Measurements from ENCODE around the gene ALX3. TPM values are rescaled to one million over a fixed set of nuclear protein-coding genes. Genes with fewer than 3 reads are reported as not detected.

The ALX3 gene
- total RNA-seq, 3 donors from 2014 or later (not counting 1 experiment from before 2014, with no cell fraction given) = not detected

DNA sequence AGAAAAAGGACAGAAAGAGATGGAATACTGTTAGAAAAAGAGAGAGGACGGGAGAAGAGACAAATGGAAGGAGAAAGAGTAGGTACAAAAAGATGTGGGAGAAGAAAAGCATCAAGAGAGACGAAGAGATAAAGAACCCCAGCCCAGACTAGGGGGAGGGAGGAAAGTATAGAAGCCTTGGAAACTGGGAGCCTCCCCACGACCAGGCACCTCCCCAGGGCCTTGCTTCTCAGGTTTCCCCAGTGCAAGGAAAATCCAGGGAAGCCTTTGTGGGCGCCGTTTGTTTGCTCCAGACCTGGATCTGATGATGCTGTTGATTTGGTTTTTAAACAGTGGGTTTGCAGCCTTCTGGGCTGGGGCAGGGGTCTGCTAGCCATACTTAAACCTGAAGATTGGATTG, 15.2 kb upstream of the ALX3 start:
- Mint-ChIP-seq H3K9me3 (no peaks in the 10 kb centered on the region), H3K27ac (no peak overlapping the region), H3K27me3 (ENCODE audit: low read depth in 2 of 2) (peaks cover 38 to 67% of the 10 kb centered on the region in 2 donors), H3K4me3 (peak overlapping the region; percentile 18), H3K36me3 (no peaks in the 10 kb centered on the region), H3K4me1 (peaks cover 15 to 19% of the 10 kb centered on the region in 2 donors)
- H3K4me1 ChIP-seq (ENCODE audit: control insufficient read depth, insufficient read depth, low read length) = peaks cover 16% of the 10 kb centered on the region
- no peak overlapping the region for H3K4me3 ChIP-seq (ENCODE audit: low read length)
- TF ChIP-seq, protein P1, sequence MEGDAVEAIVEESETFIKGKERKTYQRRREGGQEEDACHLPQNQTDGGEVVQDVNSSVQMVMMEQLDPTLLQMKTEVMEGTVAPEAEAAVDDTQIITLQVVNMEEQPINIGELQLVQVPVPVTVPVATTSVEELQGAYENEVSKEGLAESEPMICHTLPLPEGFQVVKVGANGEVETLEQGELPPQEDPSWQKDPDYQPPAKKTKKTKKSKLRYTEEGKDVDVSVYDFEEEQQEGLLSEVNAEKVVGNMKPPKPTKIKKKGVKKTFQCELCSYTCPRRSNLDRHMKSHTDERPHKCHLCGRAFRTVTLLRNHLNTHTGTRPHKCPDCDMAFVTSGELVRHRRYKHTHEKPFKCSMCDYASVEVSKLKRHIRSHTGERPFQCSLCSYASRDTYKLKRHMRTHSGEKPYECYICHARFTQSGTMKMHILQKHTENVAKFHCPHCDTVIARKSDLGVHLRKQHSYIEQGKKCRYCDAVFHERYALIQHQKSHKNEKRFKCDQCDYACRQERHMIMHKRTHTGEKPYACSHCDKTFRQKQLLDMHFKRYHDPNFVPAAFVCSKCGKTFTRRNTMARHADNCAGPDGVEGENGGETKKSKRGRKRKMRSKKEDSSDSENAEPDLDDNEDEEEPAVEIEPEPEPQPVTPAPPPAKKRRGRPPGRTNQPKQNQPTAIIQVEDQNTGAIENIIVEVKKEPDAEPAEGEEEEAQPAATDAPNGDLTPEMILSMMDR (IDR thresholded peaks at IDR 0.05) = no peak
- peaks cover 21% of the 10 kb centered on the region for H3K27me3 ChIP-seq (ENCODE audit: control insufficient read depth, insufficient read depth, low read length)
- no peak for ATAC-seq
- no peaks in the 10 kb centered on the region for H3K9me3 ChIP-seq (ENCODE audit: control insufficient read depth, insufficient read depth, low read length)
- intact Hi-C loops (cut with micrococcal nuclease) = loop anchor here (10.0 kb wide), 1 partner anchor 379 kb away; no protein-coding TSS in a partner anchor
- 89% methylated on average over 5 of the region's 5 CpGs for WGBS (ENCODE audit: insufficient coverage)
- H3K27ac ChIP-seq (ENCODE audit: low read length) = no peak overlapping the region
- no peak for DNase-seq
- H3K36me3 ChIP-seq (ENCODE audit: control insufficient read depth, insufficient read depth, low read length) = no peaks in the 10 kb centered on the region

DNA sequence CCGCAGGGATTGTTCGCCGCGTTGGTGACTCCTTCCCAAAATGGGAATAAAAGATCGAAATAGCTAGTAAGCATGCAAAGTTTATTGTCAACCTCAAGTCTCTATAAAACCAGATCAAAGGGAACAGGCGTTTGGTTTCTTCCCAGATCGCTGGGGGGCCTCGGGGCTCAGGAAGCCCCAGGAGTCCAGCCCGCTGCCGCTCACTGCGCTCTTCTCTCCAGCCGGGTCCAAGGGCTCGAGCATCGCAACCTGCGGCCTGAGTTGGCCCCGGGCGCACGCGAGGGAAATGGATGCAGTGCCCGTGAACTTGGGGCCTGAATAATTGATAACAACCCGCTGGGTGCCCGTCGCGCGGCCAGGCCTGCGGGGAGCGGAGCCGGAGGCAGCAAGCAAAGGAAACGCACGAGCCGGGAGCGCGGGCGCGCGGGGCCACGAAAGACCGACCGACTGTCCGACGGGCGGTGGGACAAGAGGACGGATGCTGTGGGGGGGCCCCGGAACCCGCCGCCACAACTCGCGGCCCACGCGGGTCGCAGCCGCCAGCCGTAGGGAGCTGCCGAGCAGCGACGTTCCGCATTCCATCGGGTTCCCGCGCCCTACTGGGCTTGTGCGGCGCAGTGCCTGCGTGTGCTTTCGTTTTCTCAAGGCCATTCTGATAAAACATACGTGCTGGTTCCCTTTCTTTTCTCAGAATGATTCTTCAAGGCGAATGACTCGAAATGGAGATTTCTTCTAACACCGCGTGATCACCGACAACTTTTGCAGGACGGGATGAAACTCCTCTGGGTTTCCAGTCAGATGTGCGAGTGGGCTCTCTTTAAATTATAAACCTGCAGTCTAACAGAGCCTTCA, 14.0 kb upstream of the ALX3 start:
- intact Hi-C loops (cut with micrococcal nuclease) = loop anchor here (10.0 kb wide), 1 partner anchor 380 kb away; no protein-coding TSS in a partner anchor
- H3K9me3 Mint-ChIP-seq = no peaks in the 10 kb centered on the region
- peaks cover 15 to 19% of the 10 kb centered on the region in 2 donors for H3K4me1 Mint-ChIP-seq
- no peaks in the 10 kb centered on the region for H3K36me3 Mint-ChIP-seq
- H3K36me3 ChIP-seq (ENCODE audit: control insufficient read depth, insufficient read depth, low read length) = no peaks in the 10 kb centered on the region
- H3K27ac ChIP-seq (ENCODE audit: low read length) = no peak overlapping the region
- peaks cover 16% of the 10 kb centered on the region for H3K4me1 ChIP-seq (ENCODE audit: control insufficient read depth, insufficient read depth, low read length)
- H3K27ac Mint-ChIP-seq = no peak overlapping the region
- peak overlapping the region; percentile 39 for H3K4me3 ChIP-seq (ENCODE audit: low read length)
- DNase-seq = peak in 1 of 2 donors; percentile 54
- H3K4me3 Mint-ChIP-seq = peak overlapping the region; percentile 91
- H3K27me3 Mint-ChIP-seq (ENCODE audit: low read depth in 2 of 2) = peaks cover 40 to 69% of the 10 kb centered on the region in 2 donors
- TF ChIP-seq, protein P1 (IDR thresholded peaks at IDR 0.05) = no peak
- no peaks in the 10 kb centered on the region for H3K9me3 ChIP-seq (ENCODE audit: control insufficient read depth, insufficient read depth, low read length)
- WGBS (ENCODE audit: insufficient coverage) = under 1% methylated on average over 71 of the region's 72 CpGs
- H3K27me3 ChIP-seq (ENCODE audit: control insufficient read depth, insufficient read depth, low read length) = peaks cover 21% of the 10 kb centered on the region
- peak; percentile 44 to 59 (median 55) for ATAC-seq

DNA sequence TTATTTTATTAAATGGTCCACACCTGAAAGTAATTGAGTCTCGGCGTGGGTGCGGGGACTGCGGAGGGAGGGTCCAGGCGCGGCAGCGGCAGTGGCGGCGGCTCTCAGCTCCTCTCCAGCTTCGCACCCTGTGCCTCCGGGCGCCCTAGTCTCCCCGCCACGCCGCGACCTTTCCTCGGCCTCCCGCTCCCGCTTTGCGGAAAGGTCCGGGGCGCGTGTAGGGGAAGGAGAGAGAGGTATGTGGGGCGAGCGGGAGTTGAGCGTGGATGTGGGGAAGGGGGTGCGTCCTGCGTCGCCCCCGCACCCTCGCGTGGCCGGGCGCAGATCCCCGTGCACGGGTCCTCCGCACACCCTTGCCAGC, 13.4 kb upstream of the ALX3 start:
- Histone ChIP-seq H3K36me3 (ENCODE audit: control insufficient read depth, insufficient read depth, low read length) (no peaks in the 10 kb centered on the region), H3K27me3 (ENCODE audit: control insufficient read depth, insufficient read depth, low read length) (peaks cover 21% of the 10 kb centered on the region), H3K9me3 (ENCODE audit: control insufficient read depth, insufficient read depth, low read length) (no peaks in the 10 kb centered on the region), H3K4me1 (ENCODE audit: control insufficient read depth, insufficient read depth, low read length) (peaks cover 16% of the 10 kb centered on the region), H3K4me3 (ENCODE audit: low read length) (peak overlapping the region; percentile 39), H3K27ac (ENCODE audit: low read length) (no peak overlapping the region)
- no peak overlapping the region for H3K27ac Mint-ChIP-seq
- no peaks in the 10 kb centered on the region for H3K9me3 Mint-ChIP-seq
- under 1% methylated on average over 37 of the region's 37 CpGs for WGBS (ENCODE audit: insufficient coverage)
- peaks cover 15 to 19% of the 10 kb centered on the region in 2 donors for H3K4me1 Mint-ChIP-seq
- TF ChIP-seq, protein P1 (IDR thresholded peaks at IDR 0.05) = no peak
- peaks cover 44 to 75% of the 10 kb centered on the region in 2 donors for H3K27me3 Mint-ChIP-seq (ENCODE audit: low read depth in 2 of 2)
- H3K4me3 Mint-ChIP-seq = peak overlapping the region; percentile 91
- H3K36me3 Mint-ChIP-seq = no peaks in the 10 kb centered on the region
- no peak for DNase-seq
- ATAC-seq = peak in 1 of 3 donors; percentile 22
- intact Hi-C loops (cut with micrococcal nuclease) = loop anchor here (10.0 kb wide), 1 partner anchor 381 kb away; no protein-coding TSS in a partner anchor

Measured in natural killer cell (primary cell).